Measurements from ENCODE around the gene DNAJC22. TPM values are rescaled to one million over a fixed set of nuclear protein-coding genes. Genes with fewer than 3 reads are reported as not detected.
"Not testable (repeated sequence)": the region's sequence is repeated elsewhere in the genome, so short reads cannot be mapped to it uniquely, and the experiment has no call there.

Gene DNAJC22
- polyA plus RNA-seq, 1 donor from 2014 or later = 0.54 TPM

GRCh38 chr12:49375406-49375805 is 28.7 kb downstream of the DNAJC22 start:
- no peaks in the 10 kb centered on the region for H3K9me2 ChIP-seq (ENCODE audit: insufficient read depth, low read length)
- H3F3A ChIP-seq (ENCODE audit: insufficient read depth, low read length, poor library complexity, severe bottlenecking) = no peaks in the 10 kb centered on the region
- no peaks in the 10 kb centered on the region for H4K20me1 ChIP-seq (ENCODE audit: insufficient read depth)
- H2AFZ ChIP-seq (ENCODE audit: low read depth, low read length) = no peak overlapping the region
- TF ChIP-seq EP300 (conservative IDR thresholded peaks at IDR 0.05; ENCODE audit: poor library complexity, severe bottlenecking) (no peak), RAD21 (conservative IDR thresholded peaks at IDR 0.05) (no peak), TAF1 (IDR thresholded peaks at IDR 0.05; ENCODE audit: low read depth) (no peak)
- no peak overlapping the region for H3K27ac ChIP-seq (ENCODE audit: low read length)
- no peaks in the 10 kb centered on the region for H3K9me3 ChIP-seq (ENCODE audit: low read length)
- H3K27me3 ChIP-seq (ENCODE audit: insufficient read depth, low read depth, low read length) = no peaks in the 10 kb centered on the region
- H3K79me2 ChIP-seq (replicated peaks; ENCODE audit: insufficient read depth, low read length) = peaks cover 30% of the 10 kb centered on the region
- H3K4me2 ChIP-seq (ENCODE audit: low read length) = no peak overlapping the region
- H3K4me3 ChIP-seq (ENCODE audit: low read length) = no peak overlapping the region
- no peaks in the 10 kb centered on the region for H3K36me3 ChIP-seq (ENCODE audit: insufficient read depth, low read length)
- no peak overlapping the region for H3K9ac ChIP-seq (ENCODE audit: low read length)

GRCh38 chr12:49377386-49377785 is 30.7 kb downstream of the DNAJC22 start:
- Histone ChIP-seq H3F3A (ENCODE audit: insufficient read depth, low read length, poor library complexity, severe bottlenecking) (no peaks in the 10 kb centered on the region), H3K79me2 (replicated peaks; ENCODE audit: insufficient read depth, low read length) (peaks cover 20% of the 10 kb centered on the region)

GRCh38 chr12:49380184-49380583 is 33.5 kb downstream of the DNAJC22 start:
- not testable (repeated sequence) for H3F3A ChIP-seq (ENCODE audit: insufficient read depth, low read length, poor library complexity, severe bottlenecking); H3K27ac ChIP-seq (ENCODE audit: low read length); H3K4me2 ChIP-seq (ENCODE audit: low read length); H4K20me1 ChIP-seq (ENCODE audit: insufficient read depth); H3K9me2 ChIP-seq (ENCODE audit: insufficient read depth, low read length); H3K36me3 ChIP-seq (ENCODE audit: insufficient read depth, low read length); H3K9me3 ChIP-seq (ENCODE audit: low read length); H2AFZ ChIP-seq (ENCODE audit: low read depth, low read length); H3K27me3 ChIP-seq (ENCODE audit: insufficient read depth, low read depth, low read length); H3K9ac ChIP-seq (ENCODE audit: low read length); H3K4me3 ChIP-seq (ENCODE audit: low read length)
- peaks cover 11% of the 10 kb centered on the region for H3K79me2 ChIP-seq (replicated peaks; ENCODE audit: insufficient read depth, low read length)

More at GRCh38 chr12:49377386-49377785, 30.7 kb downstream of the DNAJC22 start:
- Histone ChIP-seq H3K36me3 (ENCODE audit: insufficient read depth, low read length) (no peaks in the 10 kb centered on the region), H3K9me2 (ENCODE audit: insufficient read depth, low read length) (no peaks in the 10 kb centered on the region), H3K9ac (ENCODE audit: low read length) (no peak overlapping the region), H2AFZ (ENCODE audit: low read depth, low read length) (no peak overlapping the region), H3K9me3 (ENCODE audit: low read length) (no peaks in the 10 kb centered on the region), H3K27me3 (ENCODE audit: insufficient read depth, low read depth, low read length) (no peaks in the 10 kb centered on the region), H3K4me3 (ENCODE audit: low read length) (no peak overlapping the region), H3K4me2 (ENCODE audit: low read length) (no peak overlapping the region), H3K27ac (ENCODE audit: low read length) (no peak overlapping the region), H4K20me1 (ENCODE audit: insufficient read depth) (no peaks in the 10 kb centered on the region)
- TF ChIP-seq CTCF (IDR thresholded peaks at IDR 0.05; ENCODE audit: poor library complexity, severe bottlenecking) (no peak), EP300 (conservative IDR thresholded peaks at IDR 0.05; ENCODE audit: poor library complexity, severe bottlenecking) (no peak), SMC3 (conservative IDR thresholded peaks at IDR 0.05; ENCODE audit: poor library complexity) (no peak), MXI1 (conservative IDR thresholded peaks at IDR 0.05; ENCODE audit: poor library complexity, severe bottlenecking) (no peak), EZH2 (IDR thresholded peaks at IDR 0.05; ENCODE audit: borderline replicate concordance, insufficient read depth, low read length, poor library complexity, severe bottlenecking) (no peak), TAF1 (IDR thresholded peaks at IDR 0.05; ENCODE audit: low read depth) (no peak), REST (IDR thresholded peaks at IDR 0.05; ENCODE audit: borderline replicate concordance) (no peak), POLR2AphosphoS5 (IDR thresholded peaks at IDR 0.05) (no peak), RAD21 (conservative IDR thresholded peaks at IDR 0.05) (no peak)
